NCI-H2227 treated with DMSO at 0.1 percent for 48 hours (cell line): ENCODE data around the gene RIMKLA.
A peak's percentile ranks its signal among the peaks of the same experiment; 100 is the strongest.

Source experiments
- DNase-seq: peaks from one replicate; lab custom pipeline; 2025; lab: John Stamatoyannopoulos, UW

Gene RIMKLA

DNA sequence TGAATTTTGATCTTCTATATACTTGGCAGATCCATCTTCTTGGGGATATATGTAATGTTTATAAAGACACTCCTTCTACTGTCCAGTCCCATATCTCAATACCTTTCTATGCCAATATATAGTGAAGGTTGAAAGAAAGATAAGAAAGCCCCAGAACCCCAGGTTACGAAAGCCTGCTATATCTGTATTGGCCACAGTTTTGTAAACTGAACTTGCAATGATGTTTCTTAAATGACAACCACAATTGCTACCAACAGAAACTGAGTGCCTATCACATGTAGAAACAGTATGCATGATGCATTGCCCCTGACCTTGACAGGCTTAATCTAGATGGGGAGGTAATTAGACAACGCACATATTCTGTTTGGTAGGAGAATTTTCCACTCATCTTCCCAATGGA lies 7.8 kb upstream of the RIMKLA start:
- DNase-seq, result no peak

DNA sequence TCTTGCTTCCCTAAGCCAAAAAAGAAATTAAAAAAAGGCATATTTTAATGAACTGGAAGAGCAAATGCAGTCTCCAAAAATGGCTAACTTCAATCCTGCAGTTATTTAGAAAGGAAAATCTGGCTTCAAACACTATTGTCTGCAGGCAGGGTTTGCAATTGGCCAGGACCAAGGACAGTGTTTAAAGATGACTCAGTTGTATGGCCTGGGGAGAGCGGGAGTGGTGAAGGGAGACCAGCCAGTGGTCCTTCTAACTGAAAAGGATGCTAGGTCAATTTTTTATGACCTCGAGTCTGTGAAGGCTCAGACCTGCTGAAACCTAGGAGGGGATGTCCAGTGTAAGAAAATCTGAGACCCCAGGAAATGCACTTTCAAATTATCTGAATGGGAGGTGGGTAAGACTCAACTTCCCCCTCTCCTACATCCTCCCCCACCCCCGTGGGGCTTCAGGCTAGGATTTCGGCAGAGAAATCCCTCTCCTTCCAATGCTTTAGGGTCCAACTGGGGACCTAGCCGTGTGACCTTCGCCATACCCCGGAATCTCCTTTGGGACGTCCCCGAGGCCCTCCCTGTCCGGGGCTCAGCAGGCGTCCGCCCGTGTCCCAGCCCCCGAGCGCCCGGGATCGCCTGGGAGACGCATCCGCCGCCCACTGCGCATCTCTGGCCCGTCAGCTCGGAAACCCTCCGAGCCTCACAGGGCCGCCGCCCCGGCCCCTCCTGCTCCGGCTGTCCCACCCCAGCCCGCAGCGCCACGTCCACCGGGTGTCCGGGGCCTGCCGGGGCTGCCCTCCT lies 602 bp upstream of the RIMKLA start:
- peak; percentile 65 for DNase-seq

DNA sequence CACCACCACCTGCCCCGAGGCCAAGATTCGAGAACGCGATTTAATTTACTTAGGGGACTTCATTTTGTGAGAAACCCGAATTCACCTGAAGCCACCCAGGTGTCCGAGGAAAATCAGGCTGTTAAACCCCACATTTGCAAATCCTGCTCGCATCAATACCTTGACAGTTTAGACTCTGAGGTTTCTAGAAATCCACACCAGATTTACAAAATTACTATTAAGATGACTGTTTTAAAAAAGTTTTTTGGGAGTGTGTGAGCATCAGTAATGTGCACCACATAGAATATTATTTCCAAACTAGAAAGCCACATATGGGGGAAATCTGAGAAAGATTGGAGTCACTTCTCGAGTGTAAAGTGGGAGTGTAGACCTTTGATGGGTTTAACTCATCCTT lies 685 bp downstream of the RIMKLA start:
- no peak for DNase-seq

DNA sequence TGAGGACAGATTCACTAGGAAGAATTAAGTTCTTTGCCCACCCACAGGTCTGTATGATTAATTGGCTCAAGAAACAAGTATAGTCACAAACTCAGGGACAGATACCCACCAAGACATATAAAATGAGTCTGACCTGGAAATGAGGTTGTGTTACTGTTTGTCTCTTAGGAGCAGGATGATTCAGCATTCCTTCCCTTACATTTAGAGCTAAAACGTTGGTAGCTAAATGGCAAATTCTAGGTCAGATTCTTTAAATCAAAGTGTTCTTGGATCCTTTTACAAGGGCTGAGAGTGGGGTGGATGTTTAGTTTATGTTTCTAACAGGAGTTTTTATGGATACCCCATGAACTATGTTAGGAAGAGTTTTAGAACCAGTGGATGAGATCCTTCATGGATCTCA lies 4.7 kb downstream of the RIMKLA start:
- DNase-seq, result no peak

DNA sequence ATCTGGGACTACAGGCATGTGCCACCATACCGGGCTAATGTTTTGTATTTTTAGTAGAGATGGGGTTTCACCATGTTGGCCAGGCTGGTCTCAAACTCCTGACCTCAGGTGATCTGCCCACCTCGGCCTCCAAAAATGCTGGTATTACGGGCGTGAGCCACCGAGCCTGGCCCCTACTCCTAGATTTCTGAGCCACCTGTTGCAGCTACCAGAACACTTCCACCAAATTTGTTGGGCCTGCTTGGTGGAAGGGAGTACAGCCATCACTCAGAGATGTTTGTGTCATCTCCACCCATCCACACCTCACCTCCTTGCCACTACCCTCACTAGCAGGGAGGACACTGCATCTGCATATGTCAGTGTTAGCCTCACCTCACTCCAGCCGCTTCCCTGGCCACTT lies 5.5 kb downstream of the RIMKLA start:
- DNase-seq, result no peak

DNA sequence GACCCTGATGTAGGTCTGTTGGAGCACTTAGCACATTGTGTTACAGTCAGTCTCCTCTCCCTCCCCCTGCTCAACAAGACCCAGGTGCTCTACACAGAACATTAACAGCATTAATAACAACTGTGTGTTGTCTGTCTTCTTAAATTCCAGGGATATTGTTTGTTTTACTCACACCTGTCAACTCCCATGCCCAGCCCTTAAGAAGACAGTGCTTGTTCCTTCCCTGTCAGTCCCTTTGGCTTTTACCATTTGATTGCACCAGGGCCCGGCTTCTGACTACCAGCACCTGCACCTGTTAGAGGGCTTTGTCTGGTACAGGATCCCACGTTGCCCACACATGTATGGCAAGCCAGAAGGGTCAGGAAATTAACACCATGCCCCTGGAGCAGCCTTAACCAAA lies 11.7 kb downstream of the RIMKLA start:
- no peak for DNase-seq

DNA sequence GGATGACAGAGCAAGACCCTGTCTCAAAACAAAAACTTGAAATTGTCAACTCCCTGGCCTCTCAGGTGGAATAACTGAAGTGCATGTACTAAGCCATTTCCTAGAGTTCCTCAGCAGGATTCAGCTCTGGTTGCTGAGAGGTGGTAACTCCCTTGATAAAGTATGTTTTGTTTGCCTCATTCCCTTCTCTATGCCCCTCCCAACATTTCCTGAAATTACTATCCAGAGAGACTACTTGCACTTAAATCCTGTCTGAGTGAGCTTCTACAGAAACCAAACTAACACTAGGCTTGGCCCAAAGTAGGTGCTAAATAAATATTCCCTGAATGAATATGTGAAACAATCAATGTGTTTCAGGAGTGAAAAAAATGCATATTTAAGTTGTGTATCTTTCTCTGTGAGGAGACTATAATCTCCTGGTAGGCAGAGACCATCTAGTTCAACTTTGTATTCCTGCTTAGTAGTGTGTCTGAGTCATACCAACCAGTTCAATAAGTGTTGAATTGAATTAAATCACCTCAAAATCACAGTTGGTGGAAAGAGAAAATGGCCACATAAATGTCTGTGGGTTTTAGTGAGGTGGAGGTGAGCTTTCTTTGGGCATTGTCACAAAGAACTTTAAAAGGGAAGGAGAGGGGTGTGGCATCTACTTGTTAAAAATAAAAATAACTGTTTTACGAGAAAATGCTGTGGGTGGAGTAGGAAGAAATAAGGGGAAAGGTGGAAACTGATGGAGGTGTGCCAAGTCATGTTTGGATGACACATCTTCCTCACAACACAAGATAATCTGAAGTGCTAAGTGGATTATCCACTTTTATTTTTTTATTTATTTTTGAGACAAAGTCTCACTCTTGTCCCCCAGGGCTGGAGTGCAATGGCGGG lies 12.6 kb downstream of the RIMKLA start:
- no peak for DNase-seq

DNA sequence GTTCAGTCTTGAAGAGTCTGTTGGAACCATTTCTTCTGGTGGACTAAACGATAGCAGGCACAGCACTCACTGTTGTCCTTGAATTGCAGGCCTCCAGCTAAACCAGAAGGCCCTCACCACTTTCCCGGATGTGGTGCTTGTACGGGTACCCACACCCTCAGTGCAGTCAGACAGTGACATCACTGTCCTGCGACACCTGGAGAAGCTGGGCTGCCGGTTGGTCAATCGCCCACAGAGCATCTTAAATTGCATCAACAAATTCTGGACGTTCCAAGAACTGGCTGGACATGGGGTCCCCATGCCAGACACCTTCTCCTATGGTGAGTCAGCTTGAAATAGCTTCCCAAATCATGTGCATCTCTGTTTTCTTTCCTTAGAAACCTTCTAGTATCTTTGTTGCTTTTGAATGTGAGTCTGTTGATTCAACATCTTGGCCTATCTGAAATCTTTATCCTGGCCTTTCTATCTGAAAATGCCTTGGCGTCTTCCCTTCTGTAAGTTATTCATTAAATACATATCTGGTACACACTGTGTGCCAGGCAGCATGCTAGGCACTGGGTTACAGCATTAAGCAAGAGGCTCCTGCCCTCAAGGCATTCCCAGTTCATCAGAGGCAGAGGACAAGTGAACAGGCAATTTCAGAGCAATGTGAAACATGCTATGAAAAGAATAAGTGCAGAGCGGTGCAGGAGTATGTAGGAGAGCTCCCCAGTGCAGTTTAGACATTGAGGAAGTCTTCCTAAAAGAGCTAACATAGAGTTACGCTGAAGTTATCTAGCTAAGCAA lies 18.9 kb downstream of the RIMKLA start:
- no peak for DNase-seq

DNA sequence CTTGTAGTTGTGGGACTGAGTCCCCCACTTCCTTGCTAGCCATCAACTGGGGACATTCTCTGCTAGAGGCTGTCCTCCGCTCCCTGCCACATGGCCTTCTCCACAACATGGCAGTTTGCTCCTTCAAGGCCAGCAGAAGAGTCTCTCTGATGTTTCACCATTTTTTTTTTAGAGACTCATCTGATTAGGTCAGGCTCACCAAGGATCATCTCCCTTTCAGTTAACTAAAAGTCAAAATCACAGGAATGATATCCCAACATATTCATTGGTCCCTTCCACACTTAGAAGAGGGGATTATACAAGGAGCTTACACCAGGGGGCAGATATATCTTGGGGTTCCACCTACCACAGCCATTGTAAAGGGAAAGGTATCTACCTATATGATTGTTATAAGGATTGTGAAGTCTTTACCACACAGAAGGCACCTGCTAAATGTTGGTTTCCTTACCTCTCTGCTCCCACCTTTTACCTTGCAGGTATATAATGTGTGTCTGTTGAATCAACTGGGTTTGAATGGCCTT lies 23.3 kb downstream of the RIMKLA start:
- DNase-seq, result no peak

DNA sequence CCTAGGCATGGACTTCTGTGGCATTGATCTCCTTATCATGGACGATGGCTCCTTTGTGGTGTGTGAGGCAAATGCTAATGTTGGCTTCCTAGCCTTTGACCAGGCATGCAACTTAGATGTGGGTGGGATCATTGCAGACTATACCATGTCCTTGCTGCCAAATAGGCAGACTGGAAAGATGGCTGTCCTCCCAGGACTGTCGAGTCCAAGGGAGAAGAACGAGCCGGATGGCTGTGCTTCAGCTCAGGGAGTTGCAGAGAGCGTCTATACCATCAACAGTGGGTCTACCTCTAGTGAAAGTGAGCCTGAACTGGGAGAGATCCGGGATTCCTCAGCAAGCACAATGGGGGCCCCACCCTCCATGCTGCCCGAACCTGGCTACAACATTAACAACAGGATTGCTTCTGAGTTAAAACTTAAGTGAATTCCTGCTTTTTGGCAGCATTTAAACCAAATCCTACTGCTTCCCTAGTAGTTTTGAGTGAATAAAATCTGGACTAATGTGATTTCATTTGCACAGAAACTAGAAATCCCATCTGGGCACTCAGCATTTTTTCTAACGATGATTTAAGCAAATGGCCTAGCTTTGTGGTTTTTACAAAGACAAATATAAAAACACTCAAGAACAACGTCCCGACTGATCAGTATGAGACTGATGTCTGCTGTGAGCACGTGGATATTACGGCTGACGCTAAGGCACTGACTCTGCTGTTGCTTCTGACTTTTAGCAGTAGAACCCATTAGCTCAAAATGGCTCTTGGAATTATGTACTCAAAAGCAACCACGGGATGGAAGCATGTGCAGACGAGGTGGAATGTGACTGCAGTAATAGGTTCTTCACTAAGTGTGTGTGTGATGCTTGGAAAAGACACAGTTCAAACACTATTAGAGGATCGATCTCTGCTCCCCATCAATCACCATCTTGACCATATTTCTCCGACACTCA lies 34.2 kb downstream of the RIMKLA start:
- DNase-seq, result no peak

DNA sequence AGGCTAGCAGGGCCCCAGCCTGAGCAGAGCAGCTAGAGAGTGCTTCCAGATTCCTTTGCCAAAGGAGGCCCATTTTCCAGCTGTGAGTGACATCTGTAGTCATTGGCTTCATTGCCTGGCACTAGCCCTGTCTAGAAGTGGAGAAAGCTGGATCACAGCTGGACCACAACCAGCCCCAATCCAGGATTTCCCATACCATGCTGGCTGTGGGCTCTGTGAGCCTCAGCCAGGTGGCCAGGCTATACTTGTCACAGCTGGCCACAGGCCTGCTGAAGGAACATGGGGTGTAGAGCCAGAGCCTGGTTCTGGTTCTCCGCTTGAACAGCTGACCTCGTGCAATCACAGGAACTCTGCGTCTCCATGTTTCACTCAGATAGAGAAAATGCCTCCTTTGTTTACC lies 36.6 kb downstream of the RIMKLA start:
- no peak for DNase-seq

DNA sequence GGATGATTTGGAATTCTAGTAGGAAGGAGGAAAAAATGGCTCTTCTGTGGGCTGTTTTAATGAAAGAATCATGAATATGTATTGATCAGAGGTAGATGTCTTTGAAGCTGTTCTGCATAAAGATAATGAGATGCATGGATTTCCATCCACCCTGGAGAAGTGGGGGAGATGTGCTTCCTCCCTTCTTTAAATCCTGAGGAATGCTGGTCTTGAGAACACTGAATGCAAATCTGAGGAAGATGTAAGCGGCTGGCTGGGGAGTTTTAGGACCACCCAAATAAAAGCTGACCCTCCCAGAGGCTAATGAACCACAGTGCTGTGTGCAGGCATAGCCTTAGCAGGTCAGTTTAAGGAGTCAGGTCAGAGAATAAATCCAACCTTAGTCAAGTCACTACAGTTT lies 37.9 kb downstream of the RIMKLA start:
- no peak for DNase-seq

DNA sequence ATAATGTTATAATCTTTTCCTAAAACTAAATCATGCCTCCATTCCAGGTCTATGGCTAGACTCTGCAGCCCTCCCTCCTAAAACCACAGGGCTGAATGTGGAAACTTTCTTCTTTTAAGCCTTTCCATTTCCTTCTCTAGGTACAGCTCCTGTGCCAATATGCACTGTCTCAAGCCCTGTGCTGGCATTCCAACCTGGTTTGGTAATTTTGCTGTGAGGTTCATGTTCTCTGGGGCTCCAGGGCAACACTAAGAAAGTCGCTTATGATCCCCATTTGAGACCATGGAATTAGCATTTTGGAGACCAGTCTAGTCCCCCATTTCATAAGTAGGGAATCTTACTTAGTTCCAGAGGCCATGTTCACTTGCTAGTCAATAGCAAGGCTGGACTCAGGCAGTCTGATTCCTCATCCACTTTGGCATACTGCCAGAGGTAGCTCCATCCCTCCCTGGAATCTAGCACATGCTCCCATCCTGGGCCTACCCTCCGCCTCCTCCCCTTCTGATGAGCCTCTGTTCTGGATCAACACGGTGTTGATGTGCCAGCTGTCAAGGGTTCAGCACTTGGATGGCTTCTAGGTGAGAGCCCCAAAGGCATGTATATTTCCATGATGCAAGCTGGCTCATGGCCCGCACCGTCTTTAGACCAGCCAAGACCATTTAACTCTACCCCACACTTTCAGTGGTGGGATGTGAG lies 38.7 kb downstream of the RIMKLA start:
- DNase-seq, result peak; percentile 2

DNA sequence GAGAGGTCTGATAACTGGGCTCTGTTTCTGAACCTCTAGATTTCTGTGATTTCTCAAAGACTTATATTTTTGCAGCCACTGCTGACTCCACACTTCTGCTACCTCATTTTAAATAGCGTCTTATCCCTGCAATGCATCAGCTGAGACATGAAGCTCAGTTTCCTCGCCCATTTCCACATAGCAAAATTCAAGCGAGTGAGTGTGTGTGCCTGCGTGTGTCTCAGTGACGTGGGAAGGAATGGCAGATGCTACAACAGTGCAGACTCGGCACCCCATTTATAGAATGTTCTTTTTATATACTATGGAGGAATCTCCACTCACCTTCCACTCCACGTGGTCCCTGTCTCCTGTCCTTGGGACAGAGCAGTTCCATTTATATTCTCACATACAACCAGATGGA lies 39.5 kb downstream of the RIMKLA start:
- DNase-seq, result no peak

DNA sequence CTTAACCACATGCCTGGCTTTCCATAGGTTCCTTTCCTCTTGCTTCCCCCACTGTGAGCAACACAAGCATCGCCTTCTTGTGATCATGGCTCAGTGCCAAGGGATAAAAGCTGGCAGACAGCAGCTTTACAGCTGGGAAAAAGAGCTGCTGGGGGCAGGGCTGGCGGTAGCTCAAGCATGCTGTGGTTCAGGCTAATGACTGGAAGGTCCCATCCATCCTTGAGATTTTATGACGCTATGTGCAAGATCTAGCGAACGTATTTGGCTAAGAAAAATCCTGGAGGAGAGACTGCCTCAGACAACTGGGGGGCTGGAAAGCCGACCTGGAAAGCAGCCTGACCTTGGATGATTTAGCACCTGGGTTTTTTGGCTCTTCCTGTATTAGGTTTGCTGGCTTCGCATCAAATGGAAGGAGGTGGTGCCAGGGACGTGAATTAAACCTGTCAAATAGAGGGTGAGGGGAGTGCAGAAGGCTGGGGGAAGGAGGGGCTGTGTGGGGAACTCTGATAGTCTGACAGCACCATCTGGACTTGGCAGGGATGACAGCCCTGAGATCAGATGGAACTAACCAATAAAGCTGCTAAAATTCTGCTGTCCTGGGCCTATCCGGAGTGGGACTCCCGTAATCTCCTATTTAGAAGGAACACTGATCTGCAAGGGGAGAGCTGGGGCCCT lies 40.5 kb downstream of the RIMKLA start:
- peak; percentile 94 for DNase-seq

DNA sequence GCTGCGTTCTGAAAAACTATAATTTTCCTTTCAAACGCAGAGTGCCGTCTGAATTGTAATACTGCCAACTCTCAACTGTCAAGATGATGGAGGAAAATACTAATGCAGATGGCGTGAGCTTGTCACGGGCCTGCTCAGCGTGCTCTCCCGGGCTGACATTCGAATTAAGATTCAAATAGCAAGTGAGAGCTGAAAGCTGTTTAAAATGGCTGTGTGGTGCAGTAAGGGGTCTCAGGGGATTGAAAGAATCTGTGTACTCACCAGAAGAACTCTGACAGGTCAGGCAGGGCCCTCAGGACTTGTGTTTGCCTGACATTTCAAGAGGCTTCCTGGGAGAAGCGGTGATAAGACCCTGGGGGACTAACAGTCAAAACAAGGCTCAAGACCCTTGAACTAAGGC lies 42.1 kb downstream of the RIMKLA start:
- peak; percentile 71 for DNase-seq

DNA sequence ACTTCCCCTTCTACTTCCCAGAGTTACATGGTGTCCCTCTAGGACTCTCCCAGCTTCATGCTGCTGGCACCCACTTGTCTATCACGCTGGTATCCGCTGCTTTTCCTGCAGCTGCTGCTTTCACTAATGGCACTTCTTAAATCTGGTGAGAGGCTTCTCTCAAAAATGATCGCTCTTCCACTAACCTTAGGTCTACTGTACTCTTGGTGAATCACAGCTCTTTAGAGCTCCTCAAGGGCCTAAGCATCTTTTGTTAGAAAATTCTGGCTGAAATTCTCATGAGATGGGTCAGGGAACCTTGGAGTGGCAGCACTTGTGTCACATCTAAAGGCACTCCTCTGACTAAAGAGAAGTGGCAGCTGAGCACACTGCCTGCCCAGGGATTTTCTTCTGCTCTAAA lies 43.1 kb downstream of the RIMKLA start:
- DNase-seq, result peak; percentile 65

DNA sequence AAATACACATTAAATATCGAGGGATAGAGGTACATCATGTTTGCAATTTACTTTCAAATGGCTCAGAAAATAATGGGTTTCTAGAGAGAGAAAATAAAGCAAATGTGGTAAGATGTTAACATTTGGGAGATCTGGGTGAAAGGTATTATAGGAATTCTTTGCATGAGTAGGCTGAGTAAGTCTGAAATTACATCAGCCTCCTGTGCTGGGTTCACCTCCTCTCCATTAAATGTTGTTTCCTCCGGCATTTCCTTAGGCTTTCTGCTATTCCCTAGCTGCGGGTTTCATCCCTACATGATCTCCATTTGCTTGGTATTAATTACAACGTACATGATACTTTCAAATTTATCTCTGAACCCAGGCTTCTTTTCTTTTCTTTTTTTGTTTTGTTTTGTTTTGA lies 43.6 kb downstream of the RIMKLA start:
- DNase-seq, result peak; percentile 51

DNA sequence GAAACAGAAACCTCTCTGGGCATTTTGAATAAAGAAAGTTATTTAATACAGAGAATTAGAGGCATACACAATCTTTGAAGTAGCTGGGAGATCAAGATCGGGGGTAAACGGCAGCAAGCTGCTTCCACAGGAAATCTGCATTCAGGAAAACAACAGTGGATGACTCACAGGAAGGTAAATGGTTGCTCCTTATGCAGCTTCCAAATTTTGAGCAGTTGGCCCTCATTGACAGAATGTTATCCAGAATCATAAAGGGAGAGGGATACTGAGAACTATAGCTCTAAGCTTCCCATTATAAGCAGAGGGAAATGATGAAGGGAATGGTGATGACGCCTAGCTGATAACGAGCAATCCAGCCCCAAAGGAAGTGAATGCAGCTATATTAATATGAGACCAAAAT lies 46.6 kb downstream of the RIMKLA start:
- no peak for DNase-seq

DNA sequence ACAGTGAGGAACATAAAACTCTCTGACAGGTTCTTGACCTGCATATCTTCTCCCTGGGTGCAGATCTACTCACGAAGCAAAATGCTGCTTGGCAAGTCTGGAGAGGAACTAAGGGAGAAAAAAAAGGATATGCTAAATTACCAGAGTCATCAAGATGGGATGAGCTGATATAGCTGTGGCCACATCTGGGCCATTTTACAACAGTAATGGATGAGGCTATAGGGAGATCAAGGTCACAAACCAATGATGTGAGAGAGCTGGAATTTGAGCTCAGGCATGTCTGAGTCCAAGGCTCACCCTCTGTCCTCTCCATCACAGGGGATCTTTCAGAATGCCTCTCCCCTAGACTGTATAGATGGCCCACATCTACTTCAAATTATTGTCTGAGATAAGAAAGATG lies 49.0 kb downstream of the RIMKLA start:
- no peak for DNase-seq
